ENCODE measurements around the gene ACLY.

Gene ACLY

DNA sequence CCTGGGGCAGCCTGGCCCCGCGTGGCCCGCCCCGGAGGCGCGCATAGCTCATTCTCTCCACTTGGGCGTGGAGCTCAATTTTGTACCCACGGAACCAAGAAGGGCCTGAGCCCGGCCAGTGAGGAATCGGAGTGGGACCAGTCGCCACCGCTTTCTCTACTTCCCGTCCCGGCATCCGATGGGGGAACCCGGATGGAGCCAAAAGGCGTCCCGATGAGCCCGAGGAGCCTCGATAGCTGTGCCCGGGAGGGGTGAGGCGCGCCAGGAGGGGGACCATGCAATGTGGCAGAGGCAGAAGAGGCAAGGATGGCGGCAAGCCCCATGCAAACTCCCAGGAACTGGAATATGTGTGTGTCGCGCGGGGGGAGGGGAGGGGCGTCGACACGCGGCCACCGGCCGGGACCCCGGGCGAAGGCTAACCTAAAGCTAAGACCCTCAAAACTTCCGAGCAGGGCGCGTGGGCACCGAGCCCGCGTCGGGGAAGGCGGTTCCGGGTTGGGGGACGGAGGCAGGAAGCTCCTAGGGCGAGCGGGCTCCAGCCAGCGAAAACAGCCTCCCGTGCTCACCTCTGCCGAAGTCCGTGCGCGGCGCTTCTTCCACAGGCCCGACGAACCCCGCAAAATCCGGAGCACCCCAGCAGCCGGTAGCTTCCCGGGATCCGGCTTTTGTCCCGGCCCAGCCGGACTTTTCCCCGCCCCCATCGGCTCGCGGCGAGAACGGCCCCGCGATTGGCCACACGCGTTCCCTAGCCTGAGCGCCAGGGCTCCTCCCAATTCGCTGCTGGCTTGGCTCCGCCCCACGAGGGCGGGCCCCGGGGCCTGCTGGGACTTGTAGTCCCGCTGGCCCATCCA is at the start of gene ACLY:
ACLY (minus strand) TSS at position 638 of the 851 bp plus-strand sequence. CDS start 5,078 bp downstream, outside the sequence.
- peak; percentile 99 for DNase-seq (ENCODE audit: low spot score)

DNA sequence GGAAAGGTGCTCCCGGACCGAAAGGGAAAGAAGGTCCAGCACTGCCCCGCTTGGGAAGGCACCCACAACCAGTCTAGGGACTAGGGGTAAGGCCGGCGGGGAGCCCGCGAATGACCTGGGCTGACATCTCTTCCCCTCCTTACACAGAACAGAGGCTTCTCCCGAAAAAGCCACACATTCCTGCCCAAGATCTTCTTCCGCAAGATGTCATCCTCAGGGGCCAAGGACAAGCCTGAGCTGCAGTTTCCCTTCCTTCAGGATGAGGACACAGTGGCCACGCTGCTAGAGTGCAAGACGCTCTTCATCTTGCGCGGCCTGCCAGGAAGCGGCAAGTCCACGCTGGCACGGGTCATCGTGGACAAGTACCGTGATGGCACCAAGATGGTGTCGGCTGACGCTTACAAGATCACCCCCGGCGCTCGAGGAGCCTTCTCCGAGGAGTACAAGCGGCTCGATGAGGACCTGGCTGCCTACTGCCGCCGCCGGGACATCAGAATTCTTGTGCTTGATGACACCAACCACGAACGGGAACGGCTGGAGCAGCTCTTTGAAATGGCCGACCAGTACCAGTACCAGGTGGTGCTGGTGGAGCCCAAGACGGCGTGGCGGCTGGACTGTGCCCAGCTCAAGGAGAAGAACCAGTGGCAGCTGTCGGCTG is 49.3 kb upstream of the ACLY start:
- DNase-seq (ENCODE audit: low spot score), result no peak

DNA sequence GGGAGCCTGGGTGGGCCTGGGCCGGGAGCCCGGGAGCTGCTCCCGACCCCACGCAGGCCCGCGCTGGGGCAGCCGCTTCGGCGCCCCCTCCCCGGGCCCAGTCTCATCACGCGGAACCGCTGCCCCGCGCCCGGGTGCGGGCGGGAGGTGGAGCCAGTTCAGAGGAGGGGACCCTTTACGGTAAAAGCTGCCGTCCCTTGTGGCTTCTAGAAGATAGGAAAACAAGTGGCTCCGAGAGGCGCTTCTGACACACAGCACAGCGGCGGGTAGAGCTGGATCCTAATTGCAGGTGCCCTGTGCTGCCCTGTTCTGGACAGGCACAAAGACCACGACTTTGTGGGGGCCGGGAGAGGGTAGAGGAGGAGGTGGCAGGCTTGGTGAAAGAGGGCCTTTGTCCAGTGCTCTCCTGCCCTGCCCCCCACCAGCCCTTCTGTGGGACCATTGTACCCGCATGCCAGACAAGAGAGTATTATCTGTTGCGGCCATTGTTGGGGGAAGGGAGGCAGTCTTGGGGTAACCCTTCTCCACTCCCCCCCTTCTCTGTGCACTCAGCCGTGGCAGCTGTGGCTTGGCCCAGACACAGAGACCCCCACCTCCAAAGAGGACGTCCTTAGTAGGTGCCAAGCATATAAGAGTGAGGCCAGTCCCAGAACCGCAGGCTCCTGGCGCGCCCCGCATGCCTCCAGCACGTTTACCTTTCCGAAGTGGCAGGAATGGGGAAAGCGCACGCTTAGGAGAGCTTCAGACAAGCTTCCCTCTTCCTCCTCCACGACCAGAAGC is 48.6 kb upstream of the ACLY start:
- DNase-seq (ENCODE audit: low spot score), result peak; percentile 63

DNA sequence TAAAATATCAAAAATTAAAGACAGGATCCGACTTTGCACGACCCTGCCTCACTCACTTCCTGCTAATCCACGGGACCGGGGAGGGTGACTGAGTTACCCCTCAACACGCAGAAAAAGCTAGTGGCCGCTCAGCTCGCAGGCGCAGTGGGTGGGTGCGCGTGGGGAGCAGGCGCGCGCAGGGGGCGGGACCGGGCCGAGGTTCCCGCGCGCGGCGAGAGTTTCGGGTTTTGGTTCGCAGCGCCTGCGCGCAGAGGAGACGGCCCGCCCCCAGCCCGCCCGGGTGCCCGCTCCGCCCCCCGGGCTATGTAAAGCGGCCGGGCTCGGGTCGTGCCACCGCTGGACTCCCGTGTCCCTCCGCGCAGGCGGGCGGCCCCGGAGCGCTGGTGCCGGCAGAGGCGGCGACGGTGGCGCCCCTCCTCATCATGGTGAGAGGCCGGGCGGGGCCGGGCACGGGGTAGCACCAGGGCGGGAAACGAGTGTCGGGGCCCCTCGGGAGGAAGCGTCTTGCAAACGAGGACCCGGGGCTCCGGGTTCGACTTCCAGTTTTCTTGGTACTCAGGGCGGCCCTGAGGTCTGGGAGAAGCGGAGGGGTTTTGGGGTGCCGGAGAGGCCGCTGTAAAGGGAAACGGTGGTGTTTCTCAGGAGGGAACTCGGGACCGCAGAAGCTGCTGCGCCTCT is 47.9 kb upstream of the ACLY start, which contains the start of gene CNP:
CNP (plus strand) TSS at position 333 of the 678 bp plus-strand sequence; CDS start at position 423, 90 bp downstream.
- DNase-seq (ENCODE audit: low spot score), result peak; percentile 89

DNA sequence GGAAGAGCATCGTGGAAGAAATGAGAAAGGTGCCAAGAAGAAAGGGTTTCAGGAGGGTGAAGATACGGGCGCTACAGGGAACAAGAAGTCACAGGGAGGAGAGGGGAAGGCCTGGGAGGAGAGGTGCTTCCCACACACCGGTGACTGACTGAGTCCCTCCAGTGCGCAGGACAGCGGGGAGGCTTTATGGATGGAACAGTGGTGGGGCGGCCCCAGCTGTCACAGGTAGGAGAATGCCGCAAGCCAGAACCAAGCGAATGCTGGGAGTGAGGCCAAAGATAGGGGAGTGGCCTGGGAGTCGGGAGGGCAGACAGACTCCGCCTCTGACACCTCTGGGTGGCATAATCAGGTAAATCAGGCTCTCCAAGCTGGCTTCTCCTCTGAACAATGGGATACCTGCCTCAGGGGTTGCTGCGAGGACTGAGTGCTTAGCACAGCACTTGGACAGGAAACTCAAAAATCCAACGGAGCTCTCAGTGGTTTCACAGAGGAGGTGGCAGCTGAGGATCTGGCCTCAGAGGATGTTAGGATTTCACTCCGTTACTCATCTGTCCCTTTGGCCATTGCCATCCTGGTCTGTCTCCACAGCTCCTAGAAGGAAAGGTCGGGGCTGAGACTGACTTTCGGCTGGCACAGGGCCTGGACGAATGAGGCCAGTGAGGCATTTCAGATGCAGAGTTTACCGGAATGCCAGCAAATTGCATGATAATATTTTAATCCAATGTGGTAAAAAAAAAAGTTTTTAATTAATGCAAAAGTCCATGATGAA is 47.1 kb upstream of the ACLY start:
- peak; percentile 46 for DNase-seq (ENCODE audit: low spot score)

DNA sequence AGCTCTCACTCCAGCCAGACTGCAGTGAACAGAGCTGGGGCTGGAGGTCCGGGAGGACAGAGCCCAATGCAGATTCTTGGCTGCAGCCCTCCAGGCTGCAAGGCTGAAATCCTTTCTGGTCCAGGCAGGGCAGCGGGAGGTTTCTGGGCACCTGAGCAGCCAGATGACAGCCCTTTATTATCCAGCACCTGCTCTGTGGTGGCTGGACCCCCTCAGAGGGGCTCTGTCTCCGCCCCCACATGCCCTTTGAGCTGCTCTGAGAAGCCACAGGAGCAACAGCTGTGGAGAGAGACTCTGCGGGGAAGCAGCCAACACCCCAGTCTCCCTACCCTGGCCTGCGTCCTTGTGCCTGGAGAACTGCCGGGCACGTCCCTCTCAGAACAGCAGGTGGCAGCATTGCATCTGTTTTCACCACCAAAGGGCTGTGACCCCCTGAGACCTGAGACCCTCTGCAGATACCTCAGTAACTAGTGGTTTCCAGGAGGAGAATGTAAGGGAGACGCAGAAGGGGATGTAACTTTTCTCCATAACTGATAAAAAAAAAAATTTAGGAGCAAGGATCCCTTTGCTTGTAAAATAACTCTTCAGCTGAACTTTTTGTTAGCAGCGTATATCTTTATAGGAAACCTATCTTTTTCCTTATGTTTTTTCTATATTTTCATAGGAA is 44.1 kb upstream of the ACLY start:
- peak; percentile 87 for DNase-seq (ENCODE audit: low spot score)

DNA sequence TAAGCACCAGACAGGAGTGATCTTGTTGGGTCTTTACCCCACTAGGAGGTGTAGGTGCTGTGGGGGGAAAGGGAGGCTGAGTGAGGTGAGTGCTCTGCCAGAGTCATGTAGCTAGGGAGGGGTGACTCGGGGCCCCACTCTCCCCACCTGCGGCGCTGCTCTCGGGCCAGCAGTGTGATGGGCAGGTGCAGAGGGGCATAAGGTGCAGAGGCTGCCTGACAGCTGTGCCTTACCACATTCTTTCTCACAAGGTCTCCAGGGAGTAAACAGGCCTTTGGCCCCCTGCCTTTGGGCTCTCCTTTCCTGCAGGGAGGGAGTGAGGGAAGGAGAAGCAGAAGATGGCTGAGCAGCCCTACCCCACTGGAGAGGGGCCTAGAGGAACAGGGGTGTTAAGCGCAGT is 43.4 kb upstream of the ACLY start:
- DNase-seq (ENCODE audit: low spot score), result peak; percentile 56

DNA sequence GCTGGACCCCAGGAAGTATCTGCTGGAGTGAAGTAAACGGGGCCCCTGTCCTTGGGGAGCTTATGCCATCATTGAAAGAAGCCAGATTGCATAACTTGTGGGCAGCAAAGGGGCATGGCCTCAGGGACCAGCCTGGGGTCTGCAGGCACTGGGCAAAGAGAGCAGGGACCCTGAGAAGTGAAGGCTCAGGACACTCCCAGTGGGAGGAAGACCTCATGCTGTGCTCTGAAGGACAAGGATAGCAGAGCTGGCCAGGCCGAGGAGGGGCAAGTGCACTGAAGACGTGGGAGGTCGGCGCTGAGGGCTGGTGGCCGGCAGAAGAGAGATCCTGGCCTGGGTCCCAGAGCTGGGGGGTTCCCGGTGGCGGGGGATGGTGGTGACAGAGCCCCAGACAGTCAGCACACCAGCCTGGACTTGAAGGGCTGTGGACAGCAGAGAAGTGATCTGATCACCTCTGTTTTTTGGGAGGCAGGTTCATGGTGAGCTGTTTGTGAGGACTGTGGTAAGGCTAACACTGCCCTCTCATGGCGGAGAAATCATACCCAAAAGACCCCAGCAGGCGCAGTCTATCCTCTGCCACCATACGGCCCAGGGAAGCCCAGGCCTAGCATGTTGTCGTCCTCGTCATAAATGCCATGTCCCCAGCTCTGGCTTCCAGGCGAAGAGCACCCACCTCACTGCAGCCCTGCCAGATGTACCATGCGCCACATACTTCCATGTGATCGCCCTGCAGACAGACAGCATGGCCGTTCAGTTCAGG is 40.8 kb upstream of the ACLY start:
- peak; percentile 72 for DNase-seq (ENCODE audit: low spot score)

DNA sequence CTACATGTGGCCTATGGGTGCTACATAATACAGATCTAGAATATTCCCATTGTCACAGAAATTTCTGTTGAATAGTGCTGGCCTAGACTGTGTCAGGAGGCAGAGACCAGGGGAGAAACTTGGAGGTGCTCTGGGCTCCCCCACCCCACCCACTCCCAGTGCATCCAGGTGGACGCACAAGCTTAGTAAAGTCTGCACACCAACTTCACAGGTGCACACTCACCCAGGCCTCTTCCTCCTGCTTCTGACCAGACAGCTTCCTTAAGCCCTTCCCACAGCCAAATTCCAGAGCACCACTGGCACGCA is 40.2 kb upstream of the ACLY start:
- DNase-seq (ENCODE audit: low spot score), result no peak

DNA sequence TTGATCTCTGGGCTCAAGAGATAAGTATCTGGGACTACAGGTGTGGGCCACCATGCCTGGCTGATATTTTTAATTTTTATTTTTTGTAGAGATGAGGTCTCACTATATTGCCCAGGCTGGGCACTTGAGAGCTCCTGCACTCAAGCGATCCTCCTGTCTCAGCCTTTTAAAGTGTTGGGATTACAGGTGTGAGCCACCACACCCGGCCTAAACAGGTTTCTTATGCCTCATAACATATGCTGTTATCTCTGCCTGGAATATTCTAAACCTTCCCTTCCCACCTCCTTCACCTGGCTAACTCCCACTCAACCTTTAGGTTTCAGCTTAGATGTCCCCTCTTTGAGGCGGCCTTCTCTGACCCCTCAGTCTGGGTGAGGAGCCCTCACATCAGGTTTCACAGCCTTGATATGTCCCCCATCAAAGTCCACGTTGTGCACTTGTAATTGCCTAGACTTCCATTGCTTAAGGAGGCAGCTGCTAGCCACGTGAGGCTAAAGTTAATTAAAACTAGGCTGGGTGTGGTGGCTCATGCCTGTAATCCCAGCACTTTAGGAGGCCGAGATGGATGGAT is 39.2 kb upstream of the ACLY start:
- no peak for DNase-seq (ENCODE audit: low spot score)

DNA sequence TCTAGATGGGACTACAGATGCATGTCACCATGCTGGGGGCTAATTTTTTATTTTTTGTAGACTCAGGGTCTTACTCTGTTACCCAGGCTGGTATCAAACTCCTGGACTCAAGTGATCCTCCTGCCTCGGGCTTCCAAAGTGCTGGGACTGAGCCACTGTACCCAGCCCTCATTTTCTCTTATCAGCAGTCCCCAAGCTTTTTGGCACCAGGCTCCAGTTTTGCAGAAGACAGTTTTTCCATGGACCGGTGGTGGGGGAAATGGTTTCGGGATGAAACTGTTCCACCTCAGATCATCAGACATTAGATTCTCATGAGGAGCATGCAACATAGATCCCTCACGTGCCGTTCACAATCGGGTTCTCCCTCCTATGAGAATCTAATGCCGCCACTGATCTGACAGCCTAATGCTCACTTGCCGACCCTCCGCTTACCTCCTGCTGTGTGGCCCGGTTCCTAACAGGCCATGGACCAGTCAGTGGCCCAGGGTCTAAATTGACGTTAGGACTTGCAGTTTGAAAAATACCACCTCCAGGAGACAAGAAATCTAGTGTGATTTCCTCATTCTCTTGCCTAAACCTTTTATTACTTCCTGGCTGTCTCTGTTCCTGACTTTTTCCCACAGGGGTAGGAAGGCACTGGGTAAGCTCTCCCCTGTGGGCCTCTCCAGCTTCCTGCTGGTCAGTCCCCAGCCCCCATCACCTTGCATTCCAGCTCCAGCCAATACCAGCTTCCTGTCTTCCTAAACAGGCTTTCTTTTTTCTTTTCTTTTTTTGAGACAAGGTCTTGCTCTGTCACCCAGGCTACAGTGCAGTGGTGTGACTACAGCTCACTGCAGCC is 38.5 kb upstream of the ACLY start:
- no peak for DNase-seq (ENCODE audit: low spot score)

DNA sequence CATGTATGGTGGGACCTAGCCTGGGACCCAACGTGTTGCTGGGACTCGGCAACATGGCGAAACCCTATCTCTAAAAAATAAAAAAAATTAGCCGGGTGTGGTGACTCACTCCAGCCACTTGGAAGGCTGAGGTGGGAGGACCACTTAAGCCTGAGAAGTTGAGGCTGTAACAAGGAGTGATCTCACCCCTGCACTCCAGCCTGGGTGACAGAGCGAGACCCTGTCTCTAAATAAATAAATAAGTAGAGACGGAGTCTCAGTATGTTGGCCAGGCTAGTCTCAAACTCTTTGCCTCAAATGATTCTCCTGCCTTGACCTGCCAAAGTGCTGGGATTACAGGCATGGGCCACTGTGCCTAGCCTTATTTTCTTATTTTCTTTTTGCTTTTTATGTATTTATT is 37.8 kb upstream of the ACLY start:
- no peak for DNase-seq (ENCODE audit: low spot score)

DNA sequence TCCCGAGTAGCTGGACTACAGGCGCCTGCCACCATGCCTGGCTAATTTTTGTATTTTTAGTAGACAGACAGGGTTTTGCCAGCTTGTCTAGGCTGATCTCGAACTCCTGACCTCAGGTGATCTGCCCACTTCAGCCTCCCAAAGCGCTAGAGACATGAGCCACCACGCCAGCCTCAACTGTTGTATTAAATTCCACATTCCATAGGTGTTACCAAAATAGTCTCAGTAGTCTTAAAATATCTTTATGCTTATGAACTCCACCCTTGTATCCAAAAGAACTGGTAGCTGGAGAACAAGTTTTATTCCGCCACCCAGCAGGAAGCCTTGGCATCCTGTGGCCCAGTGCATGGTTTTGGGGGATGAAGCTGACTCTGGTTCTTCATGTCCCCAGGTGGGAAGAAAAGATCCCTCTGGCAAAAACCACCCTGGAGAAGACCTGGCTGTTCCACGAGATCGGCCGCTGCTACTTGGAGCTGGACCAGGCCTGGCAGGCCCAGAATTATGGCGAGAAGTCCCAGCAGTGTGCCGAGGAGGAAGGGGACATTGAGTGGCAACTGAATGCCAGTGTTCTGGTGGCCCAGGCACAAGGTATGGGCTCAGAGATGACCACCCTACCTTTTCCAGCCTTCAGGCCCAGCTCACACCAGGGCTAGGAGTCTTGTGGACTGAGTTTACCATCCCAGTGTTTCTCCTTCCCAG is 30.2 kb upstream of the ACLY start:
- DNase-seq (ENCODE audit: low spot score), result no peak

DNA sequence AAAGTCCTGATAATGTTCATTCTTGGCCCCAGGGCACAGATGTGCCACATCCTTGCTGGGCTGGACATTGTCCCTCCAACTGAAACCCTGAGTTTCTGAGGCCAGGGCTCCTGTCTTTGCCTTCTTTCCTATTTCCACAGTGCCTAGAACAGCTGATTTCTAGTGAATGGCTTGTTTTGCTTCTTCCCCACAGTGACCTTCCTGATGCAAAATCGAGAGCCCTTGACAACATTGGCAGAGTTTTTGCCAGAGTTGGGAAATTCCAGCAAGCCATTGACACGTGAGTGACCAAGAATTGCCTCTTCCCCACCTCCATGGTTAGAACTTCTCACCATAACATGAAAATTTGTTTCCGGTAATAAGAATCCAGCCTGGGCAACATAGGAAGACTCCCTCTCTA is 26.2 kb upstream of the ACLY start:
- no peak for DNase-seq (ENCODE audit: low spot score)

DNA sequence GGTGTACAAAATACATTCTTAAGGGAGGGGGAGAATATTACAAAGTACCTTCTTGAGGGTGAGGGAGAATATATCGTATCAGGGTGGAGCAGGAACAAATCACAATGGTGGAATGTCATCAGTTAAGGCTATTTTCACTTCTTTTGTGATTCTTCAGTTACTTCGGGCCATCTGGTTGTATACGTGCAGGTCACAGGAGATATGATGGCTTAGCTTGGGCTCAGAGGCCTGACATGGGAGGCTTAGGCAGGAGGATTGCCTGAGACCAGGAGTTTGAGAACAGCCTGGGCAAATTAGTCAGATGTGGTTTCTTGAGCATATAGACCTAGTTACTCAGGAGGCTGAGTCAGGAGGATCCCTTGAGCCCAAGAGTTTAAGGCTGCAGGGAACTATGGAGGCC is 24.7 kb upstream of the ACLY start:
- DNase-seq (ENCODE audit: low spot score), result no peak

DNA sequence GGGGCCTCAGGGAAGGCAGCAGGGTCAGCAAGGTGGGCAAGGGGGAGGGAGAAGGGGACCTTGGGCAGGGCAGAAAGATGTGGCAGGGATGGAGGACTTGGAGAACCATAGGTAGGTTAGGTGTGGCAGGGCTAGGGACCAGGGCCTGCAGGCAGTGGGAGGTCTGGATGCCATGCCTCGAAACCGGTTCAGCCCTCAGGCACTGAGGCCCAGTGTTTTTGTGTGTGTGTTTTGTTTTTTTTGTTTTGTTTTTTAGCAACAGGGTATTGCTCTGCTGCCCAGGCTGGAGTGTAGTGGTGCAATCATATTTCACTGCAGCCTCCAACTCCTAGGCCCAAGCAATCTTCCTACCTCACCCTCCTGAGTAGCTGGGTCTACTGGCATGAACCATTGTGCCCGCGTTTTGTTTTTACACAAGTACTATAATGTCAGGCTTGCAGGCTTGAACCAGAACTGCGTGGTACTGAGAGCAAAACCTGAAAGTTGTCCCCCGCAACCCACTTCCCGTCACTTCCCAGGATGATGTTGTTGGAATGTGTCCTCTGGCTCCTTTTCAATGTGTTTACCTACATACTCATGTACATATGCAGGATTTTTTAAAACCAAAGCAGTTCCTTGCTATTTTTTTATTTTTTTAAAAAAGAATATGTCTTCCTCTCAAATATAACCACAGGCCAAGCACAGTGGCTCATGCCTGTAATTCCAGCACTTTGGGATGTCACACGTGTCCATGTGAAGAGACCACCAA is 24.0 kb upstream of the ACLY start:
- no peak for DNase-seq (ENCODE audit: low spot score)

DNA sequence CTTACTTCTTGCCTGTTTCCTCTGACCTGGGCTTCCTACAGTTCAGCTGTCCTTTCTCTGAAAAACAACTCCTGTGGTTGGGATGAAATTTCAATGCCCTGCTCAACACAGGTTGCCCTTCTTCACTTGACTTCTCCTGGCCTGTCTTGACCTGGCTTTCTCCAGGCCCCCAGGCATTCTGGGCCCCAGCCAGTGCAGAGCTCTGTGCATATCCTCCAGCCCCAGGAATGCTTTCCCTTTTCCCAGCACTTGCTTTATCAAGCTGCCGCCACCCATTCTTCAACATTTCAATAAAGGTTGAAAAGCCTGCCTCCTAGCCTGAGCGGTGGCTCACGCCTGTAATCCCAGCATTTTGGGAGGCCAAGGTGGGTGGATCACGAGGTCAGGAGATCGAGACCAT is 22.4 kb upstream of the ACLY start:
- DNase-seq (ENCODE audit: low spot score), result no peak

DNA sequence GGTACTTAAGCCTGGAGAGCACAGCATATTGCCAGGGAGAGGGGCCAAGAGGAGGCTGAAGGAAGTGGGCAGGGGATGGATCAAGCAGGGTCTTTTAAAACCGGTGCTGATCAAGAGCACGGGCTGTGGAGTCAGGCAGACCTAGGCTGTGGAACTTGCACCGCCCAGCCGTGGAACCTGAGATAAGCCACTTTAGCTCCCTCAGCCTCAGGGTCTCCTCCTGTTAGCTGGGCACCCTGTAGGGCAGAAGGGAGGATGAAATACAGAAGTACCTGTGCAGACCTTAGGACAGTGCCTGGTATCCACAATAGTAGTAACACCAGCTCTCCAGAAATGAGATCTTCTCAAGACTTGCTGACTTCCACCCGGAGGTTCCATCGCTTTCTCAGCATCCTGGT is 20.9 kb upstream of the ACLY start:
- no peak for DNase-seq (ENCODE audit: low spot score)
